ENCODE results near the gene GALNT2.

The GALNT2 gene

DNA sequence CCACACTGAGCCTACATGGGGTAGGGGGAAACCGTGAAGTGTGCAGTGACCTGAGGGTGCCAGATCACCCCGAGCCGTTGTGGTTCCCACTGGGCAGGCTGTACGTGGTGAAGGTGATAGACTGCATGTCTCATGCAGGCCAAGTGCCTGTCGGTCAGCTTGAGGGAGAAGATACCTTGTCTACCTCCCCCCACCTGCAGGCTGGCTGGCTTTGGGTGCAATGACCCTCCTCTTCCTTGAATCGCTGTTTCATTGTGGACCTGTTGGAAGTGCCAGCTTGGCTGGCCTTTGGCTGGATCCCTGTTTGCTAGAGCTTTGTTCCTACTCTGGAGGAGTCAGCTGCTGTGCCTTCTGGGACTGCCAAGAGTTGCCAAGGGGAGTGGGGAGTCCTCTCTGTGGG lies 92.5 kb downstream of the GALNT2 start:
- no peak for DNase-seq (ENCODE audit: low spot score)
- in situ Hi-C loops (cut with MboI; ENCODE audit: low pct_unique_long_range_greater_than_20kb, low sequenced_read_pairs, unreplicated experiment), result no loop called here
- TF ChIP-seq, protein P1, sequence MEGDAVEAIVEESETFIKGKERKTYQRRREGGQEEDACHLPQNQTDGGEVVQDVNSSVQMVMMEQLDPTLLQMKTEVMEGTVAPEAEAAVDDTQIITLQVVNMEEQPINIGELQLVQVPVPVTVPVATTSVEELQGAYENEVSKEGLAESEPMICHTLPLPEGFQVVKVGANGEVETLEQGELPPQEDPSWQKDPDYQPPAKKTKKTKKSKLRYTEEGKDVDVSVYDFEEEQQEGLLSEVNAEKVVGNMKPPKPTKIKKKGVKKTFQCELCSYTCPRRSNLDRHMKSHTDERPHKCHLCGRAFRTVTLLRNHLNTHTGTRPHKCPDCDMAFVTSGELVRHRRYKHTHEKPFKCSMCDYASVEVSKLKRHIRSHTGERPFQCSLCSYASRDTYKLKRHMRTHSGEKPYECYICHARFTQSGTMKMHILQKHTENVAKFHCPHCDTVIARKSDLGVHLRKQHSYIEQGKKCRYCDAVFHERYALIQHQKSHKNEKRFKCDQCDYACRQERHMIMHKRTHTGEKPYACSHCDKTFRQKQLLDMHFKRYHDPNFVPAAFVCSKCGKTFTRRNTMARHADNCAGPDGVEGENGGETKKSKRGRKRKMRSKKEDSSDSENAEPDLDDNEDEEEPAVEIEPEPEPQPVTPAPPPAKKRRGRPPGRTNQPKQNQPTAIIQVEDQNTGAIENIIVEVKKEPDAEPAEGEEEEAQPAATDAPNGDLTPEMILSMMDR (IDR thresholded peaks at IDR 0.05; ENCODE audit: extremely low read depth, insufficient read depth, missing control alignments), result no peak

DNA sequence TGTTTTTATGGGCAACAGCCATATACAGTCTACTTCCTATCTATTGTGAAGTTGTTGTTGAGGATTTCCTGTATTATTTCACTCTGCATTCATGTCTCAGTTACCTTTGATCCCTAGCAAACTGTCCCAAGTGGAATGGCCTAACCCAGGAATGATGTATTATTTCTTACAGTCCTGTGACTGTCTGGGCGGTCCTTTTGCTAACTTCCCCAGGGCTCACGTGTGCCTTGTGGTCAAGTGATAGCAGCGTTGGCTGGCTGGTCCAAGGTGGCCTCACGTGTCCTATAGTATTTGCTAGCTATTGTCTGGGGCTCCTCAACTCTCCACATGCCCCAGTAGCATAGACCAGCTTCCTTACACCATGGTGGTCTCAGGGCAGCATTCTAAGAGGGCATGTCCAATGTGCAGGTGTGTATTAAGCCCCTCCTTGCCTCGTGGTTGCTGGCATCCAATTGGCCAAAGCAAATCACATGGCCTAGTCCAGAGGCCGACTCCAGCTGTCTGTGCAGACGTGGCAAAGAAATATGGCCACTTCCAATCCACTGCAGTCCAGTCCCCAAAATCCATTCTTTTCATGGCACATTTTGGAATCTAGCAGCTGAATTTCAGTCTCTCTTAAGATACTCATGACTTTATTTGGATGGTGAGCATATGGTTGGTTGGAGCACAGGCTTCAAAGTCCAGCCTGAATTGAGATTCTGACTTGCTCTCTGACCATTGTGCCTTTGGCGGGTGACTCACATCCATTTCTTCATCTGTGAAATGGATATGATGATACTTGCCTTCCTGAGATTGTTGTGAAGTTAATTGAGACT lies 94.1 kb downstream of the GALNT2 start:
- in situ Hi-C loops (cut with MboI; ENCODE audit: low pct_unique_long_range_greater_than_20kb, low sequenced_read_pairs, unreplicated experiment), result no loop called here
- DNase-seq (ENCODE audit: low spot score), result no peak
- TF ChIP-seq, protein P1 (IDR thresholded peaks at IDR 0.05; ENCODE audit: extremely low read depth, insufficient read depth, missing control alignments), result no peak

DNA sequence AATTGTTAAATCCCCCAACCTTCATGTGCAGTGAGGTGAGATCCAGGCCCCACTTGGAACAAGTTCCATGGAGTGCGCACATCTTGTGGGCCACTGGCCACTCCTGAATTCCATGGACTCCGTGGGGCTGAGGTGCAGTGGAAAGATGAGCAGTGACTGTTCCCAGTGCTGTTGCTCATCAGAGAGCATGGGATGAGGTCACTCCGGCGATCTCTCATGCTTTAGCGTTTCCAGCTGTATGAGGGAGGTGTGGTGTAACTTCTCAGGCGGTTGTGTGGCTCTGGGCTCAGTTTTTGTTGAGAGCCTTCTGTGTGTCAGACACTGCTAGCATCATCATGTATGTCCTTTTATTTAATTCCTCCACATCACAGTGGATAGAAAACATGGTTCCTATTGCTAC lies 96.2 kb downstream of the GALNT2 start:
- TF ChIP-seq, protein P1 (IDR thresholded peaks at IDR 0.05; ENCODE audit: extremely low read depth, insufficient read depth, missing control alignments), result no peak
- no peak for DNase-seq (ENCODE audit: low spot score)
- in situ Hi-C loops (cut with MboI; ENCODE audit: low pct_unique_long_range_greater_than_20kb, low sequenced_read_pairs, unreplicated experiment), result no loop called here

- in situ Hi-C loops (cut with MboI; ENCODE audit: low pct_unique_long_range_greater_than_20kb, low sequenced_read_pairs, unreplicated experiment), result no loop called here
- TF ChIP-seq, protein P1 (IDR thresholded peaks at IDR 0.05; ENCODE audit: extremely low read depth, insufficient read depth, missing control alignments), result no peak
- no peak for DNase-seq (ENCODE audit: low spot score)
Measured at GRCh38 chr1:230163719-230164118, 96.7 kb downstream of the GALNT2 start.

DNA sequence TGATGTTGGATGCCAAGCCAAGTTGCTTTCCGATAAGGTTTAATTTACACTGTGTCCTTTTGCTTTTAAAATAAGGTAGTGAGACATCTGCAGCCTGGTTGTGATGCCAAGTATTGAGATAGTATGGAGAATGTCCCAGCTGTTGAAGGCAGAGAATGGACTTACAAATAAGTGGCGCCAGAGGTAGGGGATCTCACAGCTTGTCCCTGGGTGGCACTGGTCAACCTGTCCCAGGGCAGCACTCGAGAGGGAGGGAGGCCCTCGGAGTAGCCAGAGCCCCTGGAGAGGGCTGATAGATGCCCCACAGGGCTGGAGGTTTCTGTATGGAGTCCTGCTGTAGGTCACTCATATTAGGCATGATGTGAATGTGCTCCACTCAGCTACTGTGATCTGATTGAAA lies 98.5 kb downstream of the GALNT2 start:
- no peak for DNase-seq (ENCODE audit: low spot score)
- TF ChIP-seq, protein P1 (IDR thresholded peaks at IDR 0.05; ENCODE audit: extremely low read depth, insufficient read depth, missing control alignments), result no peak
- in situ Hi-C loops (cut with MboI; ENCODE audit: low pct_unique_long_range_greater_than_20kb, low sequenced_read_pairs, unreplicated experiment), result no loop called here

DNA sequence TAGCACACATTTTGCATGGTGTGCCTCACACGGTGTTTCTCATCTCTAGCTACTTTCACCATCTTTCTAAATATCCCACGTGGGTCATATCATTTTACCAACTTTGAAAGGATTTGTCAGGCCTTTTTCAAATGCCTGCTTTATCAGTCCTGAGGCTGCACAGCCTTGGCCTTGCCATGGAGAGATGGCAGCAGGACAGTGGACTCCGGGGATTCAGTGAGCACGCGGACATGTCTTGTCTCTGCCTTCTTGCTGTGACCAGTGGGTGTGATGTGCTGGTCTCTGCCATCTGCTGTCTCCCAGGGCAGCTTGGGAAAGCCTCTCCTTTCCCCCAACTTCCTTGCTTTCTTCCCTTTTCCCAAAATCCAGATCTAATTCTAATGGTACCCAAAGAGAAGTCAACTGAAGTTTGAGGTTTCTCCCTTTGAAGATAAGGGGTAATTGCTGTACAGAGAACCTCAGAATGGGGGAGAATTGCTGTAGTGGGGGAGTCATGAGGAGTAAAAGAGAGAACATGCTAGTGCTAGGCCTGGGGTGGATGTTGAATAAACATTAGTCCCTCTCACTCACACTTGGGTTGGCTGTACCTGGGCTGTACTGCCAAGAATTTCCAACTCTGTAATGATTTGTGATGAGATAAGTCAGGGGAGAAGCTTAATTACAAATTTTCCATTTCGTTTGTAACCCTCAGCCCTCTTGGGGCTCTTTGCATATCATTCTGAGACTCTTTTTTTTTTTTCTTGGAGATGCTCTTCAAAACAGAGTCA lies 99.5 kb downstream of the GALNT2 start:
- no peak for DNase-seq (ENCODE audit: low spot score)
- in situ Hi-C loops (cut with MboI; ENCODE audit: low pct_unique_long_range_greater_than_20kb, low sequenced_read_pairs, unreplicated experiment), result no loop called here
- TF ChIP-seq, protein P1 (IDR thresholded peaks at IDR 0.05; ENCODE audit: extremely low read depth, insufficient read depth, missing control alignments), result no peak
